Spleen (tissue), 7 donors: ENCODE results near the gene TMA7.

Experiments used
- CTCF ChIP-seq, 11 experiments: fragments of 200-600 bp in 7 of 11; fragments of 450-650 bp in 4 of 11; sonication (generic) in 4 of 11; IDR thresholded peaks in 8 of 11; conservative IDR thresholded peaks in 3 of 11; 1 replicate in 7 of 11; 2 replicates in 4 of 11; pipeline versions ENCODE4 v1.4.0 to v1.8.0; 2016 to 2021; ENCODE audit warnings: antibody characterized with exemption in 11 of 11, inconsistent platforms in 4 of 11, mild to moderate bottlenecking in 1 of 11
- POLR2AphosphoS5 ChIP-seq, 3 donors: sonication (generic); formaldehyde crosslinking; IDR thresholded peaks; one replicate each; pipeline ENCODE4 v1.5.1; 2017; ENCODE audit warnings: antibody characterized with exemption in 3 of 3
- donor health status: DM: no; HTN: no; CAD: no; lungs with moderate emphysema.
- donor health status: DM: no; HTN: no; CAD: no.
- donor health status: DM: no; HTN: no; CAD: no.

- TF ChIP-seq CTCF (IDR thresholded peaks at IDR 0.05 in 8 of 11, conservative IDR thresholded peaks at IDR 0.05 in 3 of 11) = no peak
- TF ChIP-seq POLR2AphosphoS5 (IDR thresholded peaks at IDR 0.05) = no peak
These were observed 14.7 kb upstream of the TMA7 start for GRCh38 chr3:48425281-48425812.
